ENCODE data around the gene UPF3A.
A peak's percentile ranks its signal among the peaks of the same experiment; 100 is the strongest.
"Not testable (repeated sequence)": the region's sequence is repeated elsewhere in the genome, so short reads cannot be mapped to it uniquely, and the experiment has no call there.

UPF3A gene

GRCh38 chr13:114341003-114341777 is 59.8 kb downstream of the UPF3A start:
- DNase-seq = peak; percentile 42

DNA sequence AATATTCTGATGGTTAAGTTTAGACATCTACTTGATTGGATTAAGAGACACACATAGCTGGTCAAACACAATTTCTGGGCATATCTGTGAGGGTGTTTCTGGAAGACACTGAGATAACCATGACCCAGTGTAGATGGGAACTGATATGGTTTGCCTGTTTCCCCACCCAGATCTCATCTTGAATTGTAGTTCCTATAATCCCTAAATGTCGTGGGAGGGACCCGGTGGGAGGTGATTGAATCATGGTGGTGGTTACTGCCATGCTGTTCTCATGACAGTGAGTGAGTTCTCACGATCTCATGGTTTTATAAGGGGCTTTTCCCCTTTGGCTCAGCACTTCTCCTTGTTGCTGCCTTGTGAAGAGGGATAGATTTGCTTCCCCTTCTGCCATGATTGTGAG is 65.9 kb downstream of the UPF3A start:
- not testable (repeated sequence) for DNase-seq

DNA sequence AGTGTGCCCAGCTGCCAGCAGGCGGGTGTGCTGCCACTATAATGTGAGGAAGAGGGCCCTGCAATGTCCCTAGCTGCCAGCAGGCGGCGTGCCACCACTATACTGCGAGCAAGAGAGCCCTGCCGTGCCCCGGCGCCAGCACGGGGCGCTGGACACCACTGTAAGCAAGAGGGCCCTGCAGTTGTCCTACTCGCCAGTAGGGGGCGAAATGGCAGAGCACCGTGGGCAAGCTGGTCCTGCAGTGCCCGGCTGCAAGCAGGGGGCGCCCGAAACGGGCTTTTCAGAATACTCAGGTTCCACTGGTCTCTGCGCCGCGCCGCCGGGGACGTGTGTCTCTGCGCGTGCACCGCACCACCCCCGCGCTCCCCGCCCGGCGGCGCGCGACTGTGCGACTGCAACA is 71.4 kb downstream of the UPF3A start:
- peak; percentile 59 for DNase-seq

- not testable (repeated sequence) for DNase-seq
These were observed 72.0 kb downstream of the UPF3A start for GRCh38 chr13:114353382-114353781.
